HepG2 (cell line): ENCODE measurements around the gene PTGER3. TPM values are rescaled to one million over a fixed set of nuclear protein-coding genes. Genes with fewer than 3 reads are reported as not detected.

Experiments
- ATAC-seq: fragments of 200-7000 bp; cut with Tn5 transposase; 3 replicates; pipeline ENCODE4 v1.9.1; 2020; ENCODE audit warnings: mild to moderate bottlenecking, moderate library complexity
- BruUV-seq: library from RNA; stranded (reverse); fragments of 400-500 nt; replicated peaks from 2 replicates; lab custom pipeline; 2021; lab: Mats Ljungman, UMichigan
- CTCF ChIA-PET: fragments of 300-600 bp; formaldehyde crosslinking; extraction: SDS; loops from one replicate; lab custom pipeline; 2021; ENCODE audit warnings: low total read pairs, inconsistent platforms, low intra/inter-chr PET ratio; lab: Yijun Ruan, JAX
- POLR2A ChIA-PET: fragments of 350-600 bp; sonication (Branson Sonifier 250); formaldehyde crosslinking; loops from one replicate; lab custom pipeline; 2020; ENCODE audit warnings: antibody characterized with exemption, inconsistent platforms; lab: Yijun Ruan, JAX
- DNase-seq: peaks from one replicate; pipeline ENCODE4 v3.0.0-alpha.2; 2015; ENCODE audit warnings: low spot score
- FAIRE-seq: peaks from 3 replicates; lab custom pipeline; 2011; peaks lifted over from hg19 to GRCh38; lab: Jason Lieb, UNC
- H2AFZ ChIP-seq: one replicate; pipeline ENCODE4 v1.6.1; 2011; ENCODE audit warnings: low read length, inconsistent platforms
- H3K27ac ChIP-seq: fragments of 300-600 bp; 3 replicates; pipeline ENCODE4 v1.8.0; 2011; ENCODE audit warnings: mixed run types, mild to moderate bottlenecking, mixed read lengths, low read length, inconsistent platforms; ENCODE audit not compliant: insufficient read depth; ENCODE audit errors: extremely low read length
- H3K27me3 ChIP-seq, 2 experiments: fragments of 200-600 bp in 1 of 2; 2 replicates in 1 of 2; 3 replicates in 1 of 2; pipeline versions ENCODE4 v1.6.0 to v1.8.0; 2011; ENCODE audit warnings: low read length in 2 of 2, mild to moderate bottlenecking in 2 of 2, moderate library complexity in 2 of 2, inconsistent platforms in 1 of 2; ENCODE audit not compliant: insufficient read depth in 2 of 2, control insufficient read depth in 1 of 2
- H3K36me3 ChIP-seq, 2 experiments: fragments of 200-600 bp in 1 of 2; replicated peaks in 1 of 2; 2 replicates in 1 of 2; 3 replicates in 1 of 2; pipeline versions ENCODE4 v1.5.1 to v1.8.0; 2011; ENCODE audit warnings: low read length in 2 of 2, inconsistent platforms in 1 of 2; ENCODE audit not compliant: insufficient read depth in 2 of 2, control insufficient read depth in 1 of 2
- H3K4me1 ChIP-seq: 2 replicates; pipeline ENCODE4 v1.5.1; 2012; ENCODE audit warnings: low read length, inconsistent platforms; ENCODE audit not compliant: insufficient read depth
- H3K4me2 ChIP-seq: 2 replicates; pipeline ENCODE4 v1.6.0; 2011; ENCODE audit warnings: low read depth, low read length, inconsistent platforms
- H3K4me3 ChIP-seq, 3 experiments: fragments of 200-600 bp in 1 of 3; sonication (generic), shearing (Covaris generic) in 1 of 3; replicated peaks in 1 of 3; 2 replicates each; pipeline ENCODE4 v1.5.1; 2011 to 2016; ENCODE audit warnings: low read length in 3 of 3, inconsistent platforms in 2 of 3, low read depth in 2 of 3, mild to moderate bottlenecking in 2 of 3, control low read depth in 1 of 3, mixed read lengths in 1 of 3; ENCODE audit not compliant: insufficient read depth in 1 of 3
- H3K79me2 ChIP-seq: one replicate; pipeline ENCODE4 v1.6.1; 2011; ENCODE audit warnings: low read length, inconsistent platforms; ENCODE audit not compliant: insufficient read depth
- H3K9ac ChIP-seq: 2 replicates; pipeline ENCODE4 v1.6.0; 2011; ENCODE audit warnings: mild to moderate bottlenecking, low read depth, low read length, inconsistent platforms; ENCODE audit not compliant: insufficient read depth
- H3K9me3 ChIP-seq: 2 replicates; pipeline ENCODE4 v1.5.1; 2012; ENCODE audit warnings: mild to moderate bottlenecking, low read length
- H4K20me1 ChIP-seq: 2 replicates; pipeline ENCODE4 v1.6.0; 2011; ENCODE audit warnings: inconsistent platforms, mild to moderate bottlenecking, low read length, moderate library complexity; ENCODE audit not compliant: insufficient read depth
- CBFB ChIP-seq: sonication (generic); formaldehyde crosslinking; IDR thresholded peaks from 2 replicates; pipeline ENCODE4 v1.4.0; 2020; ENCODE audit warnings: missing genetic modification reagents
- HNF4G ChIP-seq, 2 experiments: sonication (generic) in 1 of 2; formaldehyde crosslinking in 1 of 2; IDR thresholded peaks; 2 replicates each; pipeline versions ENCODE4 v1.4.0 to v1.6.1; 2011 to 2020; ENCODE audit warnings: borderline replicate concordance in 2 of 2, low read depth in 2 of 2, mild to moderate bottlenecking in 2 of 2, low read length in 1 of 2, missing genetic modification reagents in 1 of 2, moderate library complexity in 1 of 2
- MED8 ChIP-seq: sonication (generic); formaldehyde crosslinking; IDR thresholded peaks from 2 replicates; pipeline ENCODE4 v1.8.1; 2023; ENCODE audit warnings: mild to moderate bottlenecking, missing genetic modification reagents; ENCODE audit not compliant: insufficient replicate concordance
- MEIS1 ChIP-seq: sonication (generic); formaldehyde crosslinking; IDR thresholded peaks from 2 replicates; pipeline ENCODE4 v1.9.0; 2021; ENCODE audit warnings: mild to moderate bottlenecking, missing genetic modification reagents, moderate library complexity, borderline replicate concordance
- POLR2A ChIP-seq, 2 experiments: IDR thresholded peaks; 2 replicates each; pipeline ENCODE4 v1.6.1; 2011; ENCODE audit warnings: low read depth in 2 of 2, low read length in 2 of 2, mild to moderate bottlenecking in 1 of 2, moderate library complexity in 1 of 2; ENCODE audit not compliant: insufficient read depth in 1 of 2
- TAF1 ChIP-seq: sonication (generic); formaldehyde crosslinking; IDR thresholded peaks from 2 replicates; pipeline ENCODE4 v1.4.0; 2020; ENCODE audit warnings: missing genetic modification reagents
- TP53 ChIP-seq: sonication (generic); formaldehyde crosslinking; conservative IDR thresholded peaks from 2 replicates; pipeline ENCODE4 v1.4.0; 2020; ENCODE audit warnings: missing genetic modification reagents
- ZNF121 ChIP-seq: sonication (generic); formaldehyde crosslinking; IDR thresholded peaks from 2 replicates; pipeline ENCODE4 v1.5.0; 2020; ENCODE audit warnings: mild to moderate bottlenecking, missing genetic modification reagents
- ZNF235 ChIP-seq: sonication (generic); formaldehyde crosslinking; IDR thresholded peaks from 2 replicates; pipeline ENCODE4 v1.8.1; 2023; ENCODE audit warnings: mild to moderate bottlenecking, missing genetic modification reagents, borderline replicate concordance
- ZNF251 ChIP-seq: sonication (generic); formaldehyde crosslinking; IDR thresholded peaks from 2 replicates; pipeline ENCODE4 v1.9.0; 2021; ENCODE audit warnings: mild to moderate bottlenecking, missing genetic modification reagents
- ZNF282 ChIP-seq: fragments of 450-650 bp; IDR thresholded peaks from 2 replicates; pipeline ENCODE4 v1.6.1; 2018; ENCODE audit not compliant: partially characterized antibody
- ZNF713 ChIP-seq: sonication (generic); formaldehyde crosslinking; IDR thresholded peaks from 2 replicates; pipeline ENCODE4 v1.4.0; 2020; ENCODE audit warnings: mild to moderate bottlenecking, missing genetic modification reagents
- WGBS: methylation state at CpG from one replicate; pipeline ENCODE4 v1.1.6; 2017; ENCODE audit warnings: low lambda C conversion rate; 5-methylcytosine and 5-hydroxymethylcytosine counted together
- in situ Hi-C: cut with HindIII; loops from 2 replicates; pipeline ENCODE4 v1.10.0; 2017; ENCODE audit warnings: low pct_unique_long_range_greater_than_20kb; ENCODE audit not compliant: extremely low pct_ligation_motif_present
- intact Hi-C: fragments of 100-400 bp; cut with micrococcal nuclease; formaldehyde crosslinking; loops from one replicate; pipeline ENCODE4 v1.10.0; 2022; ENCODE audit not compliant: unreplicated experiment
- polyA plus RNA-seq, 8 experiments: library from polyadenylated mRNA; depleted of rRNA in 3 of 8; stranded (reverse) in 7 of 8; unstranded in 1 of 8; fragments of >200 nt; fragmentation: Illumina TruSeq in 4 of 8; extraction: Trizol in 4 of 8; gene quantifications; 2 replicates each; pipeline versions ENCODE4 v1.2.1 to v1.2.3, GENCODE V29; 2011 to 2016; ENCODE audit warnings: low read depth in 4 of 8, missing spikeins in 1 of 8, mixed read lengths in 1 of 8; ENCODE audit not compliant: insufficient read depth in 1 of 8
- total RNA-seq, 5 experiments: library from RNA; depleted of rRNA; stranded (reverse); fragments of >200 nt; fragmentation: Illumina TruSeq; extraction: Trizol; gene quantifications; 2 replicates each; pipeline ENCODE4 v1.2.3, GENCODE V29; 2016; ENCODE audit warnings: low read depth in 1 of 5
- TF ChIP-seq, protein P1 (sequence below): sonication (generic); formaldehyde crosslinking; IDR thresholded peaks from 2 replicates; pipeline ENCODE4 v1.4.0; 2020; ENCODE audit warnings: missing genetic modification reagents
- TF ChIP-seq, protein P2 (sequence below): sonication (generic); formaldehyde crosslinking; IDR thresholded peaks from 2 replicates; pipeline ENCODE4 v1.4.0; 2020; ENCODE audit warnings: mild to moderate bottlenecking, missing genetic modification reagents

Gene PTGER3
- total and polyA plus RNA-seq, 2 of the 13 experiments (the other 11 are each of a cell fraction or from before 2014, with no cell fraction given): 0.01 TPM; not detected in 1

DNA sequence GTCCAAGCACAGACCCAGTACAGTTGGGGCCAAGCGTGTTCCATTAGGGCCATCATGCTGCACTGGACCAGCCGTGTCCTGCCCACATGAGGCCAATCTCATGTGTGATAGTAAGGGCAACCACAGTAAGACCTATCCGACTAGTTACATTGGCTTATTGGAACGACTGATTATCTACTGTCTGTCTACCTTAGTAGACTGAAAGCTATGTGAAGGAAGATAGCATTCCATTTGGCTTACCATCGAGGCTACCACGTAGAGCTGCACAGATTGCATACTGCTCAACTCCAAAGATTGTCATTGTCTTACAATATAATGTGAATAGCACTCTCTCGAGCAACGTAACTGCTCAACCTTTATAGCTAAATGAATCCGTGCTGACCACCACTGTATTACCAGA lies 10.6 kb downstream of the PTGER3 start:
- no peak for ATAC-seq
- ChIA-PET CTCF (no interaction called here), POLR2A (no interaction called here)
- no TSS peak for BruUV-seq
- Histone ChIP-seq H3K4me1 (no peaks in the 10 kb centered on the region), H4K20me1 (no peaks in the 10 kb centered on the region), H3K27me3 (no peaks in the 10 kb centered on the region), H3K9me3 (no peaks in the 10 kb centered on the region), H3K36me3 (no peaks in the 10 kb centered on the region), H3K4me3 (no peak overlapping the region), H3K9ac (no peak overlapping the region), H3K79me2 (no peaks in the 10 kb centered on the region), H2AFZ (no peak overlapping the region), H3K27ac (no peak overlapping the region), H3K4me2 (no peak overlapping the region)
- in situ Hi-C loops (no loop called here), intact Hi-C loops (no loop called here)
- TF ChIP-seq ZNF251 (no peak), ZNF282 (no peak), TP53 (no peak), ZNF713 (CRISPR knock-in tag) (no peak), POLR2A (IDR thresholded peaks at IDR 0.05; ENCODE audit: insufficient read depth in 1 of 2, low read depth in 2 of 2, low read length in 2 of 2) (no peak), ZNF235 (CRISPR knock-in tag) (no peak), MED8 (no peak), HNF4G (IDR thresholded peaks at IDR 0.05; ENCODE audit: borderline replicate concordance, low read depth, low read length) (no peak), HNF4G (CRISPR knock-in tag; IDR thresholded peaks at IDR 0.05; ENCODE audit: borderline replicate concordance, low read depth) (no peak), ZNF121 (no peak), CBFB (no peak), TAF1 (no peak), MEIS1 (CRISPR knock-in tag) (no peak)
- TF ChIP-seq, protein P1, sequence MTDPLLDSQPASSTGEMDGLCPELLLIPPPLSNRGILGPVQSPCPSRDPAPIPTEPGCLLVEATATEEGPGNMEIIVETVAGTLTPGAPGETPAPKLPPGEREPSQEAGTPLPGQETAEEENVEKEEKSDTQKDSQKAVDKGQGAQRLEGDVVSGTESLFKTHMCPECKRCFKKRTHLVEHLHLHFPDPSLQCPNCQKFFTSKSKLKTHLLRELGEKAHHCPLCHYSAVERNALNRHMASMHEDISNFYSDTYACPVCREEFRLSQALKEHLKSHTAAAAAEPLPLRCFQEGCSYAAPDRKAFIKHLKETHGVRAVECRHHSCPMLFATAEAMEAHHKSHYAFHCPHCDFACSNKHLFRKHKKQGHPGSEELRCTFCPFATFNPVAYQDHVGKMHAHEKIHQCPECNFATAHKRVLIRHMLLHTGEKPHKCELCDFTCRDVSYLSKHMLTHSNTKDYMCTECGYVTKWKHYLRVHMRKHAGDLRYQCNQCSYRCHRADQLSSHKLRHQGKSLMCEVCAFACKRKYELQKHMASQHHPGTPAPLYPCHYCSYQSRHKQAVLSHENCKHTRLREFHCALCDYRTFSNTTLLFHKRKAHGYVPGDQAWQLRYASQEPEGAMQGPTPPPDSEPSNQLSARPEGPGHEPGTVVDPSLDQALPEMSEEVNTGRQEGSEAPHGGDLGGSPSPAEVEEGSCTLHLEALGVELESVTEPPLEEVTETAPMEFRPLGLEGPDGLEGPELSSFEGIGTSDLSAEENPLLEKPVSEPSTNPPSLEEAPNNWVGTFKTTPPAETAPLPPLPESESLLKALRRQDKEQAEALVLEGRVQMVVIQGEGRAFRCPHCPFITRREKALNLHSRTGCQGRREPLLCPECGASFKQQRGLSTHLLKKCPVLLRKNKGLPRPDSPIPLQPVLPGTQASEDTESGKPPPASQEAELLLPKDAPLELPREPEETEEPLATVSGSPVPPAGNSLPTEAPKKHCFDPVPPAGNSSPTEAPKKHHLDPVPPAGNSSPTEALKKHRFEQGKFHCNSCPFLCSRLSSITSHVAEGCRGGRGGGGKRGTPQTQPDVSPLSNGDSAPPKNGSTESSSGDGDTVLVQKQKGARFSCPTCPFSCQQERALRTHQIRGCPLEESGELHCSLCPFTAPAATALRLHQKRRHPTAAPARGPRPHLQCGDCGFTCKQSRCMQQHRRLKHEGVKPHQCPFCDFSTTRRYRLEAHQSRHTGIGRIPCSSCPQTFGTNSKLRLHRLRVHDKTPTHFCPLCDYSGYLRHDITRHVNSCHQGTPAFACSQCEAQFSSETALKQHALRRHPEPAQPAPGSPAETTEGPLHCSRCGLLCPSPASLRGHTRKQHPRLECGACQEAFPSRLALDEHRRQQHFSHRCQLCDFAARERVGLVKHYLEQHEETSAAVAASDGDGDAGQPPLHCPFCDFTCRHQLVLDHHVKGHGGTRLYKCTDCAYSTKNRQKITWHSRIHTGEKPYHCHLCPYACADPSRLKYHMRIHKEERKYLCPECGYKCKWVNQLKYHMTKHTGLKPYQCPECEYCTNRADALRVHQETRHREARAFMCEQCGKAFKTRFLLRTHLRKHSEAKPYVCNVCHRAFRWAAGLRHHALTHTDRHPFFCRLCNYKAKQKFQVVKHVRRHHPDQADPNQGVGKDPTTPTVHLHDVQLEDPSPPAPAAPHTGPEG (CRISPR knock-in tag): no peak
- TF ChIP-seq, protein P2, sequence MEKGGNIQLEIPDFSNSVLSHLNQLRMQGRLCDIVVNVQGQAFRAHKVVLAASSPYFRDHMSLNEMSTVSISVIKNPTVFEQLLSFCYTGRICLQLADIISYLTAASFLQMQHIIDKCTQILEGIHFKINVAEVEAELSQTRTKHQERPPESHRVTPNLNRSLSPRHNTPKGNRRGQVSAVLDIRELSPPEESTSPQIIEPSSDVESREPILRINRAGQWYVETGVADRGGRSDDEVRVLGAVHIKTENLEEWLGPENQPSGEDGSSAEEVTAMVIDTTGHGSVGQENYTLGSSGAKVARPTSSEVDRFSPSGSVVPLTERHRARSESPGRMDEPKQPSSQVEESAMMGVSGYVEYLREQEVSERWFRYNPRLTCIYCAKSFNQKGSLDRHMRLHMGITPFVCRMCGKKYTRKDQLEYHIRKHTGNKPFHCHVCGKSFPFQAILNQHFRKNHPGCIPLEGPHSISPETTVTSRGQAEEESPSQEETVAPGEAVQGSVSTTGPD: no peak
- WGBS: 13% methylated on average over 6 of the region's 9 CpGs
- no peak for DNase-seq
- FAIRE-seq: no peak
